ENCODE measurements around the gene MTG2.

The MTG2 gene

GRCh38 chr20:62142252-62143080, 40.4 kb upstream of the MTG2 start (continued):
- TF ChIP-seq HOXC10 (CRISPR knock-in tag; IDR thresholded peaks at IDR 0.05) (no peak), ZNF292 (tag by site-specific recombination; IDR thresholded peaks at IDR 0.05; ENCODE audit: borderline replicate concordance, low read depth) (no peak), ZNF16 (tag by site-specific recombination; IDR thresholded peaks at IDR 0.05; ENCODE audit: low read depth) (no peak), ZNF266 (tag by site-specific recombination; IDR thresholded peaks at IDR 0.05; ENCODE audit: low read depth) (no peak), PRDM1 (tag by site-specific recombination; IDR thresholded peaks at IDR 0.05) (no peak), ZFP3 (tag by site-specific recombination; IDR thresholded peaks at IDR 0.05; ENCODE audit: low read depth) (no peak), ZEB2 (tag by site-specific recombination; IDR thresholded peaks at IDR 0.05) (0 out of 2 replicates have a peak, but pooled peaks have one; percentile 10), ZNF596 (tag by site-specific recombination; IDR thresholded peaks at IDR 0.05) (no peak), ZNF391 (tag by site-specific recombination; IDR thresholded peaks at IDR 0.05; ENCODE audit: borderline replicate concordance, low read depth) (no peak), GLIS2 (tag by site-specific recombination; IDR thresholded peaks at IDR 0.05) (peak; percentile 84)

GRCh38 chr20:62143081-62143956, 39.5 kb upstream of the MTG2 start, which contains the start of the genes PSMA7 and SS18L1:
Gene PSMA7 (minus strand): TSS chr20:62143394. CDS start chr20:62143303, 91 bp downstream.
Gene SS18L1 (plus strand): TSS chr20:62143769. CDS start chr20:62143821, 52 bp downstream.
- Histone ChIP-seq H3K9me3 (ENCODE audit: control insufficient read depth, insufficient read depth, low read depth, low read length) (no peaks in the 10 kb centered on the region), H3K27ac (ENCODE audit: extremely low read depth, low read depth, low read length) (peak within 1 kb of the TSS; percentile 84), H3K4me1 (ENCODE audit: control insufficient read depth, insufficient read depth, low read length) (no peaks in the 10 kb centered on the region), H3K36me3 (ENCODE audit: control insufficient read depth in 2 of 2, insufficient read depth in 1 of 2, low read length in 2 of 2) (peaks cover 4 to 48% of the 10 kb centered on the region in 2 experiments; a peak in 2 of 3 replicates), H3K4me3 (ENCODE audit: low read depth, low read length) (peak within 1 kb of the TSS; percentile 89)
- ChIA-PET POLR2A (interaction anchor here (1.0 to 1.5 kb wide), 3 partner anchors 39 to 132 kb away, joined by 3 to 6 read pairs (median 4); partner anchors contain the start of gene MTG2), CTCF (no interaction called here)
- TF ChIP-seq SETDB1 (IDR thresholded peaks at IDR 0.05; ENCODE audit: insufficient read length, low read length) (no peak), ZBTB26 (tag by site-specific recombination; optimal IDR thresholded peaks at IDR 0.05) (peak; percentile 91), ZNF626 (tag by site-specific recombination; IDR thresholded peaks at IDR 0.05) (no peak), ZNF664 (tag by site-specific recombination; IDR thresholded peaks at IDR 0.05) (no peak), KLF16 (tag by site-specific recombination; IDR thresholded peaks at IDR 0.05) (peak; percentile 62), ZNF654 (tag by site-specific recombination; IDR thresholded peaks at IDR 0.05; ENCODE audit: low read depth) (no peak), ZNF324 (tag by site-specific recombination; IDR thresholded peaks at IDR 0.05) (no peak), PRDM1 (tag by site-specific recombination; IDR thresholded peaks at IDR 0.05) (no peak), ZNF223 (tag by site-specific recombination; IDR thresholded peaks at IDR 0.05) (no peak), ZNF514 (tag by site-specific recombination; IDR thresholded peaks at IDR 0.05) (no peak), ZSCAN30 (tag by site-specific recombination; IDR thresholded peaks at IDR 0.05) (peak; percentile 12; the same call in 1 of the 2 replicates), ZNF157 (tag by site-specific recombination; IDR thresholded peaks at IDR 0.05) (no peak), ZBTB8A (tag by site-specific recombination; IDR thresholded peaks at IDR 0.05) (peak; percentile 95), ZNF624 (tag by site-specific recombination; IDR thresholded peaks at IDR 0.05) (no peak), ZNF214 (tag by site-specific recombination; IDR thresholded peaks at IDR 0.05; ENCODE audit: borderline replicate concordance) (no peak), ZNF600 (tag by site-specific recombination; IDR thresholded peaks at IDR 0.05) (0 out of 2 replicates have a peak, but pooled peaks have one; percentile 8), HOXC10 (CRISPR knock-in tag; IDR thresholded peaks at IDR 0.05) (no peak; the same call in 1 of the 2 replicates), ZNF677 (tag by site-specific recombination; IDR thresholded peaks at IDR 0.05) (no peak), ZNF292 (tag by site-specific recombination; IDR thresholded peaks at IDR 0.05; ENCODE audit: borderline replicate concordance, low read depth) (no peak), ZNF266 (tag by site-specific recombination; IDR thresholded peaks at IDR 0.05; ENCODE audit: low read depth) (no peak), ZNF561 (tag by site-specific recombination; IDR thresholded peaks at IDR 0.05; ENCODE audit: borderline replicate concordance) (no peak), KLF10 (tag by site-specific recombination; IDR thresholded peaks at IDR 0.05) (peak; percentile 65; the same call in 1 of the 2 replicates), HIC1 (tag by site-specific recombination; IDR thresholded peaks at IDR 0.05) (no peak), ZNF121 (tag by site-specific recombination; IDR thresholded peaks at IDR 0.05) (no peak), ZNF544 (tag by site-specific recombination; IDR thresholded peaks at IDR 0.05) (no peak), ZNF585B (tag by site-specific recombination; IDR thresholded peaks at IDR 0.05) (no peak), MEIS1 (CRISPR knock-in tag; IDR thresholded peaks at IDR 0.05; ENCODE audit: borderline replicate concordance) (no peak; the same call in 1 of the 2 replicates)
